BLaER1 treated with 17β-estradiol and CSF1 and Interleukin-3, amounts not matched to agents 10 nM and 100 nM (cell line): Measurements from ENCODE around the gene DIPK1B.

ENCODE experiments used
- H3K27ac ChIP-seq, 11 experiments: shearing (Covaris generic); formaldehyde crosslinking; 2 replicates each; pipeline ENCODE4 v1.8.1; 2022
- H3K27me3 ChIP-seq, 11 experiments: shearing (Covaris generic); formaldehyde crosslinking; 2 replicates each; pipeline ENCODE4 v1.8.1; 2022
- H3K36me3 ChIP-seq, 11 experiments: shearing (Covaris generic); formaldehyde crosslinking; 2 replicates each; pipeline ENCODE4 v1.8.1; 2022
- H3K4me1 ChIP-seq, 10 experiments: shearing (Covaris generic); formaldehyde crosslinking; 2 replicates each; pipeline ENCODE4 v1.8.1; 2022
- H3K4me2 ChIP-seq, 11 experiments: shearing (Covaris generic); formaldehyde crosslinking; 2 replicates each; pipeline ENCODE4 v1.8.1; 2022
- H3K4me3 ChIP-seq, 10 experiments: shearing (Covaris generic); formaldehyde crosslinking; 2 replicates each; pipeline ENCODE4 v1.8.1; 2022
- H3K9ac ChIP-seq, 11 experiments: shearing (Covaris generic); formaldehyde crosslinking; 2 replicates each; pipeline ENCODE4 v1.8.1; 2022
- H3K9me3 ChIP-seq, 11 experiments: shearing (Covaris generic); formaldehyde crosslinking; replicated peaks in 1 of 11; 2 replicates each; pipeline ENCODE4 v1.8.1; 2022
- H4K20me1 ChIP-seq, 11 experiments: shearing (Covaris generic); formaldehyde crosslinking; 2 replicates each; pipeline ENCODE4 v1.8.1; 2022
- Cebpa-rat ChIP-seq, 11 experiments: shearing (Covaris generic); IDR thresholded peaks; 2 replicates each; pipeline ENCODE4 v1.8.1; 2022

The DIPK1B gene

DNA sequence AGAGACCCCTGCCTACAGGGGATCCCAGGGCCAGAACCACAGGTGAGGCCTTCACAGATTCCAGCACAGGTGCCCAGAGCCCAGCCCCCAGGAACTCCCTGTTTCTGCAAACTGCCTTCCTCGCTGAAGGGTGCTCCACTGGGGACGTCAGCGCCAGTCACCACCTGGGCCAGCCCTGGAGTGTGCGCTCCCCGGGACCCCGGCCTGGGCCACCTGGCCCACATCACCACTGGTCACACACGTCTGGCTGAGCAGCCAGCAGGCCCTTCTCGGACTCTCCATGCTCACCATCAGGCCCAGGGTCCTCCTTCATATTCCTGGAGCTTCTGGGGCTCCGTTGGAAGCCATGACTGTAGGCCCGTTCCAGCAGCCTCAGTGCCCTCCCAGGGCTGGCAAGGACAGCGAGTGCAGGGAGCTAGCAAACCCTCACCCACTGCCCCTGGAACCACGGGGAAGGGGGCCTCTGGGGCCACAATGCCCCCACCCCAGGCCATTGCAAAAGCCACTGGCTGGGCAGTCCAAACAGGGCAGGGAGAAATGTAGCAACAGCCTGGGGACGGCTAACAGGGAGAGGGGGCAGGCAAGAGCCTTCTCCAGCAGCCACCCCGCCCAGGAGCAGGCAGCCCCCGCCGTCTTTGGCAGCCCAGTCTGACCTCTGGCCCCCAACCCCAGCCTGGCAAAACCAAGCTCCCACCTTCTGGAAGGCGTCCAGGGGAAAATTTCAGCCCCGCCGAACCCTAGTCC lies 26.4 kb upstream of the DIPK1B start:
- H3K36me3 ChIP-seq = peaks cover 0 to 48% (median 9%) of the 10 kb centered on the region in 11 experiments; a peak in 11 of 22 replicates
- H3K4me2 ChIP-seq = peak overlapping the region; percentile 93 to 100 (median 99)
- no peak for TF ChIP-seq Cebpa-rat (IDR thresholded peaks at IDR 0.05)
- peak overlapping the region; percentile 87 to 98 (median 94) for H3K4me3 ChIP-seq
- H4K20me1 ChIP-seq = peaks cover 49 to 60% (median 55%) of the 10 kb centered on the region in 11 experiments
- H3K9me3 ChIP-seq = no peaks in the 10 kb centered on the region
- peaks cover 0 to 6% (median 0%) of the 10 kb centered on the region in 11 experiments; a peak in 1 of 22 replicates for H3K27me3 ChIP-seq
- H3K27ac ChIP-seq = peak overlapping the region; percentile 91 to 98 (median 95)
- H3K4me1 ChIP-seq = peaks cover 78 to 87% (median 85%) of the 10 kb centered on the region in 10 experiments
- H3K9ac ChIP-seq = peak overlapping the region; percentile 92 to 97 (median 95)

DNA sequence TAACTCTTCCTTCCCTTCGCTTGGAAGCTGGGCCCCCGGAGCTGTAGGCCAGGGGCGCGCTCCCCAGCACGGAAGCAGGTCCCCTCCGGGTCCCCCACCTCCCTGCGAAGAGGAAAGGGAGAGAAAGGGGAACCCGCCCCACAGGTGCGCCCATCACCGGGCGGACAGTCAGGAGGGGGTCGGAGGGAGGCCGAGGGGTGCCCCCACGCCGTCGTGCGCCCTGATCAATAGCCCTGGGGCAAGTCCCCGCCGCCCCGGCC lies 25.9 kb upstream of the DIPK1B start:
- Histone ChIP-seq H3K9me3 (no peaks in the 10 kb centered on the region), H3K4me2 (peak overlapping the region; percentile 93 to 100 (median 99)), H3K27me3 (peaks cover 0 to 7% (median 0%) of the 10 kb centered on the region in 11 experiments; a peak in 1 of 22 replicates), H3K4me1 (peaks cover 78 to 87% (median 85%) of the 10 kb centered on the region in 10 experiments), H3K9ac (peak overlapping the region; percentile 92 to 97 (median 95)), H3K27ac (peak overlapping the region; percentile 91 to 98 (median 95)), H4K20me1 (peaks cover 44 to 55% (median 50%) of the 10 kb centered on the region in 11 experiments), H3K4me3 (peak overlapping the region; percentile 87 to 98 (median 94)), H3K36me3 (peaks cover 0 to 43% (median 5%) of the 10 kb centered on the region in 11 experiments; a peak in 11 of 22 replicates)
- TF ChIP-seq Cebpa-rat (IDR thresholded peaks at IDR 0.05) = no peak

DNA sequence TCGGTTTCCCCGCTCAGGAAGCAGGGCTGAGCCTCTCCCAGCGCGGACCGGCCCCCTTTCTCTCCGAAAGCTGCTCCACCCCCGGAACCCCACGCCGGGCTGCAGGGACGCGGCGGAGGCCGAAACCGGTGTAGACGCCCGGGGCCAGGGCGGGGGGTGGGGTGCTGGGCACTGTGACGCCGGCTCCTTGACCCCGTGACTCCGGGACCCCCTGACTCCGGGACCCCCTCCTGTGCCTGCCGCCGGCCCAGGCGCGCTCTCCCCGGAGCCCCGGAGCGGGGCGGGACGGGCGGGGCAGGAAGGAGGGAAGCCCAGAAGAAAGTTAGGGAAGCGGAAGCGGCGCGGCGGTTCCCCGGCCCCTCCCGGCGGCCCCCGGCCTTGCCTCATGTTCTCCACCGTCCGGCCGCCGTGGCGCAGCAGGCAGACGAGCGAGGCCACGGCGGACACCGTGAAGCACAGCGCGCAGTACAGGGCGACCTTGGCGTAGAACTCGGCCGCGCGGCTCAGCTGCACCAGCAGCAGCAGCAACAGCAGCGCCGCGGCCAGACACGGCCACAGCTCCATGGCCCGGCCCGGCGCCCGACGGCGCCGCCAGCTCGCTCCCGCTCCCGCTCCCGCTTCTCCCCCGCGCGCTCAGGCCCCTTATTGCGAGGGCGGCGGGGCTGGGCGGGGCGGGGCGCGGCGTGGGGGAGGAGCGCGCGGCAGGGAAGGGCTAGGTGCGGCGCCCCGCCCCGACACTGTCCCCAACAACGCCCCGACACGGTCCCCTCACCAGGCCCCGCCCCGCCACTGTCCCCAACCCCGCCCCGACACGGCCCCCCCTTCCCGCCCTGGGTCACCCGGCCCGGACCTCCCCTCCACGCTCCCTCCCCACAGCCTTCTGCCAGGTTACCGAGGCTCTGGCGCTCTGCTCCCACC lies 25.3 kb upstream of the DIPK1B start, which contains the start of gene AGPAT2:
Gene AGPAT2, minus strand, starts transcription at position 664 of the 918 bp plus-strand sequence. Its CDS starts 100 bp downstream, at position 564.
- H3K36me3 ChIP-seq = peaks cover 0 to 37% (median 0%) of the 10 kb centered on the region in 11 experiments; a peak in 11 of 22 replicates
- peak within 1 kb of the TSS; percentile 97 to 100 (median 99) for H3K4me2 ChIP-seq
- TF ChIP-seq Cebpa-rat (IDR thresholded peaks at IDR 0.05) = no peak
- H3K9ac ChIP-seq = peak within 1 kb of the TSS; percentile 92 to 97 (median 95)
- peaks cover 0 to 7% (median 0%) of the 10 kb centered on the region in 11 experiments; a peak in 1 of 22 replicates for H3K27me3 ChIP-seq
- peak within 1 kb of the TSS; percentile 91 to 98 (median 95) for H3K27ac ChIP-seq
- peaks cover 74 to 87% (median 85%) of the 10 kb centered on the region in 10 experiments for H3K4me1 ChIP-seq
- no peaks in the 10 kb centered on the region for H3K9me3 ChIP-seq
- peak within 1 kb of the TSS; percentile 87 to 98 (median 94) for H3K4me3 ChIP-seq
- H4K20me1 ChIP-seq = peaks cover 38 to 49% (median 45%) of the 10 kb centered on the region in 11 experiments

DNA sequence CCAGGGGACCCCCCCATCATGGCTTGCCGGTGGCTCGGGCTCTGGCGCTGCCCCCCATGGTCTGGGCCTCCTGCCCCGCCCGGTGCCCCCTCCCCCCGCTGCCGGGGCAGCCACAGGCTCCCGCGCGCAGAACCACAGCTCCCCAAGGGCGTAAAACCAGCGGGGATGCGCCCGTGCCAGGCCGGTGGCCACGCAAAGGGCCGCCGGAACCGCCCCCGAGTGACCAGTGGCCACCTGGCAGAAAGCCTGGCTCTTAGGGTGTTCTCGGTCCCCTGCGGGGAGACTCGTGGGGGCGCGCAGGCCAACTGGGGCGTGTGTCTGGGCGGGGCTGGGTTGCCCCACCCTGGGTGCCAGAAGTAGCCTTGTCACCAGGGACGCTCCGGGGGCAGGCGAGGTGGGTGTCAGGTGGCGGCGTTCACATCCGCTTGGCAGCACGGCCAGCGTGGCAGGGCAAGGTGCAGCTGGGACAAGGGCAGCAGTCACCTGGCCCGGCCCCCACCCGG lies 24.6 kb upstream of the DIPK1B start:
- H3K9ac ChIP-seq = peak overlapping the region; percentile 42 to 92 (median 60); a peak in 16 of 22 replicates
- peak overlapping the region in 9 of 10 experiments; percentile 31 to 97 (median 48); a peak in 17 of 20 replicates for H3K4me3 ChIP-seq
- peaks cover 66 to 84% (median 80%) of the 10 kb centered on the region in 10 experiments for H3K4me1 ChIP-seq
- peaks cover 31 to 43% (median 37%) of the 10 kb centered on the region in 11 experiments for H4K20me1 ChIP-seq
- H3K27me3 ChIP-seq = peaks cover 0 to 7% (median 0%) of the 10 kb centered on the region in 11 experiments; a peak in 1 of 22 replicates
- peak overlapping the region; percentile 12 to 78 (median 65); a peak in 19 of 22 replicates for H3K27ac ChIP-seq
- peak overlapping the region; percentile 85 to 99 (median 94) for H3K4me2 ChIP-seq
- no peak for TF ChIP-seq Cebpa-rat (IDR thresholded peaks at IDR 0.05)
- peaks cover 0 to 31% (median 0%) of the 10 kb centered on the region in 11 experiments; a peak in 11 of 22 replicates for H3K36me3 ChIP-seq
- no peaks in the 10 kb centered on the region for H3K9me3 ChIP-seq

DNA sequence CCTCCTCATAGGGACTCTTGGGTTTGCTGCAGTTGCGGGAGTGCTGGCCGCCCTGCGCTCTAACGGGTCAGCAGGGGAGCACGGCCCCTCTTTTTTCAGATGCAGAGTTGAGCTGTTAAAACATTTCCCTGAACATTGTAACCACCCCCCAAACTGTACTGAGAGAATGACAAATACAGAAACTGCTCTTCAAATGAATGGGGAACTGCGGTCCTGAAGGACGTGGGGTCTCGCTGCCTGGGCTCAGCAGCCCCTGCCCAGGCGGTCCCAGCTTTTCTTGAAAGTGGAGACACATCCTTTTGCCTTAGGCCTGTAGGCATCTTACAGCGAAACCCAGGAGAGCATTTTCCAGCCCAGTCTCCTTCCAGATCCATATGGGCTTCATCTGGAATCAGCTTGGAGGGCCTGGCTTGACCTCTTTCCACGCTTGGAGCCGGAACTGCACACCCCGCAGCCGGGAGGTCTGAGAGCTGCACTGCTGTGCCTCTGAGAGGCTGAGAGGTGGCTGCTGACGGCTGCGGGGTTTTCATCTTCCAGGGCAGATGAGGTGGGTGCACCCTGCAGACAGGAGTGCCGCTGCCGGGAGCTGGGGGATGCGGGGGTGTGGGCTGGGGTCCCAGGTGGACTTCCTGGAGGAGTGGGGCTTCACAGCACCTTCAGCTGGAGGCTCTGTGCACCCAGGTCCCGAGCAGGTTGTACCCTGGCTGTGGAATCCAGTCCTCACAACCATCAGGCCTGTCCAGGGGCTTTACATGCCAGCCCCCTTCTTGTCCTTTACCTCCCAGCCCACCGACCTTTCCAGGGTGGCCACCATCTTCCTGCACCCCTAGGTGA lies 23.9 kb upstream of the DIPK1B start:
- no peak for TF ChIP-seq Cebpa-rat (IDR thresholded peaks at IDR 0.05)
- peaks cover 63 to 84% (median 77%) of the 10 kb centered on the region in 10 experiments for H3K4me1 ChIP-seq
- H3K9me3 ChIP-seq = no peaks in the 10 kb centered on the region
- H3K27ac ChIP-seq = peak overlapping the region in 10 of 11 experiments; percentile 7 to 78 (median 66); a peak in 17 of 22 replicates
- peaks cover 25 to 37% (median 32%) of the 10 kb centered on the region in 11 experiments for H4K20me1 ChIP-seq
- H3K4me3 ChIP-seq = peak overlapping the region in 7 of 10 experiments; percentile 31 to 97 (median 57); a peak in 13 of 20 replicates
- peak overlapping the region in 10 of 11 experiments; percentile 49 to 92 (median 62); a peak in 13 of 22 replicates for H3K9ac ChIP-seq
- H3K4me2 ChIP-seq = peak overlapping the region; percentile 85 to 99 (median 94)
- H3K36me3 ChIP-seq = peaks cover 0 to 26% (median 0%) of the 10 kb centered on the region in 11 experiments; a peak in 11 of 22 replicates
- peaks cover 0 to 7% (median 0%) of the 10 kb centered on the region in 11 experiments; a peak in 1 of 22 replicates for H3K27me3 ChIP-seq

DNA sequence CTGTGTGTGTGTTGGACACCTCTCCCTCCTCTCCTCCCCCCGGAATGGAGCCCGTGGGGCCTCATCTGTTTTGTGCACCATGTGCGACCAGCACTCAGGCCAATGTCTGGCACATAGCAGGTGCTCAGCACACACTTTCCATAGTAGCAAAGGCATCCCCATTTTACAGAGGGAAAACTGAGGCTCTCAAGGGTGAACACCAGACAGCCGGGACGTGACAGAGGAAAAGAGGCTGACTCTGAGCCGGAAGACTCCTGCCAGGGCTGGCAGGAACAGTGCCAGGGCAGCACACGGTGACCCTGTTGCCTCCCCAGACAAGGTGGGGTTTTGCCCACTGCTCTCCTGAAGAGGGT lies 23.3 kb upstream of the DIPK1B start:
- TF ChIP-seq Cebpa-rat (IDR thresholded peaks at IDR 0.05) = no peak
- H3K4me3 ChIP-seq = no peak overlapping the region
- H4K20me1 ChIP-seq = peaks cover 19 to 31% (median 26%) of the 10 kb centered on the region in 11 experiments; a peak in 21 of 22 replicates
- H3K4me1 ChIP-seq = peaks cover 63 to 83% (median 76%) of the 10 kb centered on the region in 10 experiments
- peaks cover 0 to 20% (median 0%) of the 10 kb centered on the region in 11 experiments; a peak in 10 of 22 replicates for H3K36me3 ChIP-seq
- H3K9ac ChIP-seq = no peak overlapping the region
- H3K27me3 ChIP-seq = peaks cover 0 to 7% (median 0%) of the 10 kb centered on the region in 11 experiments; a peak in 1 of 22 replicates
- H3K9me3 ChIP-seq = no peaks in the 10 kb centered on the region
- peak overlapping the region; percentile 3 to 99 (median 94); a peak in 13 of 22 replicates for H3K4me2 ChIP-seq
- H3K27ac ChIP-seq = no peak overlapping the region

DNA sequence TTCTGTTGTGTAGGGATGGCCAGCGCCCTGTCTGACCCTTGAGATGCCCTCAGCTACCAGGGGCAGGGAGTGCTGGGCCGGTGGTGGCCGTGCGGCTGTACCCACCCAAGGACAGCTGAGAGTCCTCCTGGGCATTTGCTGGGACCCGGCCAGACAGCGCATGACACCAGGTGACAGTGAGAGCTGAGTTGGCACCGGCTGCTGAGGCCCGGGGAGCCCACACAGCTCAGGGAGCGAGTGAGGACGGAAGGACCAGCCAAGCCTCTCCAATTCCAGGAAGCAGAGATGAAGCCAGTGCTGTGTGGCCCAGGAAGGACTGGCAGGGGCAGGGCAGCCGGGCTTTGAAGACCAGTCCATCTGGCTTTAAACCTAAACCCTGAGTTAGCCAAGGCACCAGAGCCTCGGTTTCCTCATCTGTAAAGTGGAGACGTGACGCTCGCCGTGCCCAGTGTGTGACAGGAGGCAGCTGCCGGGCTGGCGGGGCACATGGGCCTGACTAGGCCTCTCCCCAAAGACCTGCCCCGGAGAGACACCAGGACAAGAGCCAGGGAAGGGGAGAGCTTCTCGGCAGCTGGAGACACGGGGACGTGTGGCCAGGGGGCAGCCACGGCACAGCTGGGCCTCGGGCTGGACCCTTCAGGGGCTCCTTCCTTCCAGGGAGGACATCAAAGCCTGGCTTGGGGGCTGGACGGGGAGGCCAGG lies 22.1 kb upstream of the DIPK1B start:
- Histone ChIP-seq H4K20me1 (peaks cover 8 to 20% (median 14%) of the 10 kb centered on the region in 11 experiments; a peak in 21 of 22 replicates), H3K36me3 (peaks cover 0 to 8% (median 0%) of the 10 kb centered on the region in 11 experiments; a peak in 3 of 22 replicates), H3K27ac (peak overlapping the region in 4 of 11 experiments; percentile 16 to 22 (median 20); a peak in 3 of 22 replicates), H3K4me3 (no peak overlapping the region), H3K4me1 (peaks cover 54 to 83% (median 75%) of the 10 kb centered on the region in 10 experiments), H3K9ac (peak overlapping the region in 8 of 11 experiments; percentile 1 to 56 (median 37); a peak in 13 of 22 replicates), H3K9me3 (no peaks in the 10 kb centered on the region), H3K27me3 (peaks cover 0 to 7% (median 0%) of the 10 kb centered on the region in 11 experiments; a peak in 1 of 22 replicates), H3K4me2 (peak overlapping the region; percentile 23 to 99 (median 74); a peak in 21 of 22 replicates)
- TF ChIP-seq Cebpa-rat (IDR thresholded peaks at IDR 0.05) = no peak
